SK-N-SH (cell line): ENCODE measurements around the gene BBOX1. TPM values are rescaled to one million over a fixed set of nuclear protein-coding genes. Genes with fewer than 3 reads are reported as not detected.

ENCODE experiments used
- CTCF ChIA-PET: fragments of 300-600, 350-600 bp; formaldehyde crosslinking; extraction: SDS; loops from one replicate; lab custom pipeline; 2021; lab: Yijun Ruan, JAX
- POLR2A ChIA-PET: fragments of 350-600 bp; sonication (Branson Sonifier 250); formaldehyde crosslinking; extraction: SDS; loops from one replicate; lab custom pipeline; 2020; ENCODE audit warnings: antibody characterized with exemption, inconsistent platforms; lab: Yijun Ruan, JAX
- DNase-seq: peaks from one replicate; pipeline ENCODE4 v3.0.0; 2012
- H2AFZ ChIP-seq: fragments of 200-600 bp; sonication (generic); 2 replicates; pipeline ENCODE4 v1.8.1; 2016; ENCODE audit warnings: antibody characterized with exemption, mild to moderate bottlenecking, low read depth
- H3F3A ChIP-seq: fragments of 200-600 bp; sonication (generic); replicated peaks from 2 replicates; pipeline ENCODE3; 2016; ENCODE audit warnings: antibody characterized with exemption, mild to moderate bottlenecking; ENCODE audit not compliant: insufficient read depth
- H3K27ac ChIP-seq, 2 experiments: fragments of 200-500 bp in 1 of 2; fragments of 200-600 bp in 1 of 2; sonication (Bioruptor generic) in 1 of 2; sonication (generic), shearing (Covaris generic) in 1 of 2; 2 replicates each; pipeline versions ENCODE4 v1.5.1 to v1.6.1; 2014 to 2016; ENCODE audit warnings: low read depth in 2 of 2, inconsistent platforms in 1 of 2, low read length in 1 of 2, mild to moderate bottlenecking in 1 of 2, mixed read lengths in 1 of 2
- H3K27me3 ChIP-seq: fragments of 200-600 bp; sonication (generic), shearing (Covaris generic); 2 replicates; pipeline ENCODE4 v1.6.1; 2016; ENCODE audit warnings: mixed run types; ENCODE audit not compliant: insufficient read depth
- H3K36me3 ChIP-seq, 2 experiments: fragments of 200-500 bp in 1 of 2; fragments of 200-600 bp in 1 of 2; sonication (Bioruptor generic) in 1 of 2; sonication (generic) in 1 of 2; replicated peaks in 1 of 2; 2 replicates each; pipeline versions ENCODE3 to v1.5.1; 2014 to 2016; ENCODE audit warnings: low read length in 1 of 2, mild to moderate bottlenecking in 1 of 2; ENCODE audit not compliant: insufficient read depth in 2 of 2, control insufficient read depth in 1 of 2
- H3K4me1 ChIP-seq, 2 experiments: fragments of 200-500 bp in 1 of 2; fragments of 200-600 bp in 1 of 2; sonication (Bioruptor generic) in 1 of 2; sonication (generic), shearing (Covaris generic) in 1 of 2; 2 replicates each; pipeline versions ENCODE4 v1.5.1 to v1.6.1; 2014 to 2016; ENCODE audit warnings: low read depth in 1 of 2, low read length in 1 of 2, mixed run types in 1 of 2; ENCODE audit not compliant: insufficient read depth in 2 of 2, control insufficient read depth in 1 of 2
- H3K4me2 ChIP-seq: fragments of 200-600 bp; sonication (generic), shearing (Covaris generic); 2 replicates; pipeline ENCODE4 v1.6.1; 2017; ENCODE audit warnings: mixed run types
- H3K4me3 ChIP-seq, 2 experiments: fragments of 200-500 bp in 1 of 2; fragments of 200-600 bp in 1 of 2; sonication (Bioruptor generic) in 1 of 2; sonication (generic), shearing (Covaris generic) in 1 of 2; 2 replicates each; pipeline versions ENCODE4 v1.5.1 to v1.8.1; 2014 to 2016; ENCODE audit warnings: low read depth in 2 of 2, inconsistent platforms in 1 of 2, low read length in 1 of 2, mild to moderate bottlenecking in 1 of 2, mixed read lengths in 1 of 2, moderate library complexity in 1 of 2
- H3K79me2 ChIP-seq: fragments of 200-600 bp; sonication (generic); 2 replicates; pipeline ENCODE4 v1.8.1; 2017; ENCODE audit warnings: mild to moderate bottlenecking; ENCODE audit not compliant: insufficient read depth
- H3K9ac ChIP-seq: fragments of 200-600 bp; sonication (generic); 2 replicates; pipeline ENCODE4 v1.6.1; 2017; ENCODE audit warnings: mixed run types
- H3K9me2 ChIP-seq: fragments of 200-600 bp; sonication (generic); 2 replicates; pipeline ENCODE4 v1.6.1; 2017; ENCODE audit warnings: mixed run types
- H3K9me3 ChIP-seq: fragments of 200-600 bp; sonication (generic); 2 replicates; pipeline ENCODE4 v1.6.1; 2017; ENCODE audit warnings: mixed run types, mild to moderate bottlenecking, moderate library complexity
- H4K20me1 ChIP-seq: fragments of 200-600 bp; sonication (generic); 2 replicates; pipeline ENCODE4 v1.6.1; 2017; ENCODE audit warnings: mild to moderate bottlenecking, mixed run types; ENCODE audit not compliant: insufficient read depth
- FOXM1 ChIP-seq: IDR thresholded peaks from 2 replicates; pipeline ENCODE4 v1.4.0; 2012; ENCODE audit warnings: low read depth, mild to moderate bottlenecking
- GABPA ChIP-seq: IDR thresholded peaks from 2 replicates; pipeline ENCODE4 v1.4.0; 2012; ENCODE audit warnings: low read depth, mild to moderate bottlenecking
- GATA2 ChIP-seq: sonication (generic); formaldehyde crosslinking; IDR thresholded peaks from 2 replicates; pipeline ENCODE4 v1.5.0; 2020; ENCODE audit warnings: mild to moderate bottlenecking, missing genetic modification reagents
- JUND ChIP-seq: IDR thresholded peaks from 2 replicates; pipeline ENCODE4 v1.4.0; 2012
- NFIC ChIP-seq: IDR thresholded peaks from 2 replicates; pipeline ENCODE4 v1.4.0; 2012; ENCODE audit warnings: borderline replicate concordance
- POLR2AphosphoS5 ChIP-seq: IDR thresholded peaks from 2 replicates; pipeline ENCODE4 v1.6.1; 2012; ENCODE audit warnings: low read depth, low read length
- RCOR1 ChIP-seq: fragments of 150-350 bp; IDR thresholded peaks from 2 replicates; pipeline ENCODE4 v1.6.1; 2017; ENCODE audit warnings: antibody characterized with exemption, low read length
- RFX5 ChIP-seq: IDR thresholded peaks from 2 replicates; pipeline ENCODE4 v1.6.1; 2012; ENCODE audit warnings: mild to moderate bottlenecking, improper control_type of control experiment, low read length
- RXRA ChIP-seq: IDR thresholded peaks from 2 replicates; pipeline ENCODE4 v1.4.0; 2012; ENCODE audit warnings: low read depth, mild to moderate bottlenecking, borderline replicate concordance
- SIN3A ChIP-seq: IDR thresholded peaks from 2 replicates; pipeline ENCODE4 v1.6.1; 2012; ENCODE audit warnings: low read depth, mild to moderate bottlenecking, low read length, moderate library complexity, borderline replicate concordance
- WGBS: methylation state at CpG from one replicate; pipeline ENCODE4 v1.1.6; 2017; ENCODE audit warnings: low lambda C conversion rate; 5-methylcytosine and 5-hydroxymethylcytosine counted together
- polyA plus RNA-seq, 3 experiments: library from polyadenylated mRNA; depleted of rRNA; stranded (reverse); fragments of >200 nt; gene quantifications; 2 replicates each; pipeline ENCODE4 v1.2.3, GENCODE V29; 2012
- TF ChIP-seq, protein P1 (sequence below): IDR thresholded peaks from 2 replicates; pipeline ENCODE4 v1.6.1; 2012; ENCODE audit warnings: mild to moderate bottlenecking, low read depth, low read length, moderate library complexity
- TF ChIP-seq, protein P2 (sequence below): fragments of 150-350 bp; IDR thresholded peaks from 2 replicates; pipeline ENCODE4 v1.6.1; 2016; ENCODE audit warnings: mild to moderate bottlenecking, low read depth, low read length
- TF ChIP-seq, protein P3 (sequence below): fragments of 150-350 bp; IDR thresholded peaks from 2 replicates; pipeline ENCODE4 v1.6.1; 2017; ENCODE audit warnings: antibody characterized with exemption, low read length, low read depth, borderline replicate concordance
- TF ChIP-seq, protein P4 (sequence below): IDR thresholded peaks from 2 replicates; pipeline ENCODE4 v1.4.0; 2012; ENCODE audit warnings: low read depth, borderline replicate concordance
- TF ChIP-seq, protein P5 (sequence below): fragments of 200-600 bp; sonication (generic); IDR thresholded peaks from 2 replicates; pipeline ENCODE4 v1.6.1; 2017; ENCODE audit warnings: antibody characterized with exemption, mild to moderate bottlenecking, moderate library complexity
- TF ChIP-seq, protein P6 (sequence below): IDR thresholded peaks from 2 replicates; pipeline ENCODE4 v1.4.0; 2012; ENCODE audit warnings: low read depth, borderline replicate concordance

BBOX1 gene
- polyA plus RNA-seq, 1 of the 3 experiments (the other 2 are of a cell fraction), result 0.02 TPM

DNA sequence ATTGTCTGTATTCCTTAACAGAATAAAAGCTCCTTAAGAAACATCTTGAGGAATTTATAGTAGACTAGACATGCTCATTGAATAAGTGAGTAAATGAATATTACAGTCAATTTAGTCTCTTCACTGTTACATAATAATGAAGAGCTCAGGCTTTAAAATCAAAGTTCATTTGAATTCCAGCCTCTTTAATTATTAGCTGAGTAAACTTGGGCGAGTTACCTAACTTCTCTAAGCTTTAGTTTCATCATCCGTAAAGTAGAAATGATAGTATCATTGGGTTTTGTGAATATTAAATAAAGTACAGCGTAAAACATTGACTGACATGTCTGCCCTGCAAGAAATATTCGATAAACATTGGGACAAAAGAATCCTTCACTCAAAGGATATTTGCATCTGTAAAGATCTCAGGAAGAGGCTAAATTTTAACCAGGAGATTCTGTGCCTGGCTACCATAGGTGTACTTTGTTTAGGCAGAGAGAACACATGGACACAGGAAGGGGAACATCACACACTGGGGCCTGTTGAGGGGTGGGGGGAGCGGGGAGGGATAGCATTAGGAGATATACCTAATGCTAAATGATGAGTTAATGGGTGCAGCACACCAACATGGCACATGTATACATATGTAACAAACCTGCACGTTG, 15.2 kb upstream of the BBOX1 start:
- no peaks in the 10 kb centered on the region for H3K36me3 ChIP-seq
- H3K27ac ChIP-seq, result no peak overlapping the region
- H3K9me3 ChIP-seq, result no peaks in the 10 kb centered on the region
- no peak overlapping the region for H3K4me2 ChIP-seq
- ChIA-PET CTCF (interaction anchor here (0.6 kb wide), 1 partner anchor 28 kb away, joined by 3 read pairs; no protein-coding TSS in a partner anchor), POLR2A (no interaction called here)
- 80% methylated on average over 6 of the region's 6 CpGs for WGBS
- H3K9ac ChIP-seq, result no peak overlapping the region
- H3K4me1 ChIP-seq, result peaks cover 0 to 12% of the 10 kb centered on the region in 2 experiments; a peak in 2 of 4 replicates
- no peak overlapping the region for H3K4me3 ChIP-seq
- H3K79me2 ChIP-seq, result no peaks in the 10 kb centered on the region
- no peak for DNase-seq
- no peaks in the 10 kb centered on the region for H3K27me3 ChIP-seq
- TF ChIP-seq, protein P1, sequence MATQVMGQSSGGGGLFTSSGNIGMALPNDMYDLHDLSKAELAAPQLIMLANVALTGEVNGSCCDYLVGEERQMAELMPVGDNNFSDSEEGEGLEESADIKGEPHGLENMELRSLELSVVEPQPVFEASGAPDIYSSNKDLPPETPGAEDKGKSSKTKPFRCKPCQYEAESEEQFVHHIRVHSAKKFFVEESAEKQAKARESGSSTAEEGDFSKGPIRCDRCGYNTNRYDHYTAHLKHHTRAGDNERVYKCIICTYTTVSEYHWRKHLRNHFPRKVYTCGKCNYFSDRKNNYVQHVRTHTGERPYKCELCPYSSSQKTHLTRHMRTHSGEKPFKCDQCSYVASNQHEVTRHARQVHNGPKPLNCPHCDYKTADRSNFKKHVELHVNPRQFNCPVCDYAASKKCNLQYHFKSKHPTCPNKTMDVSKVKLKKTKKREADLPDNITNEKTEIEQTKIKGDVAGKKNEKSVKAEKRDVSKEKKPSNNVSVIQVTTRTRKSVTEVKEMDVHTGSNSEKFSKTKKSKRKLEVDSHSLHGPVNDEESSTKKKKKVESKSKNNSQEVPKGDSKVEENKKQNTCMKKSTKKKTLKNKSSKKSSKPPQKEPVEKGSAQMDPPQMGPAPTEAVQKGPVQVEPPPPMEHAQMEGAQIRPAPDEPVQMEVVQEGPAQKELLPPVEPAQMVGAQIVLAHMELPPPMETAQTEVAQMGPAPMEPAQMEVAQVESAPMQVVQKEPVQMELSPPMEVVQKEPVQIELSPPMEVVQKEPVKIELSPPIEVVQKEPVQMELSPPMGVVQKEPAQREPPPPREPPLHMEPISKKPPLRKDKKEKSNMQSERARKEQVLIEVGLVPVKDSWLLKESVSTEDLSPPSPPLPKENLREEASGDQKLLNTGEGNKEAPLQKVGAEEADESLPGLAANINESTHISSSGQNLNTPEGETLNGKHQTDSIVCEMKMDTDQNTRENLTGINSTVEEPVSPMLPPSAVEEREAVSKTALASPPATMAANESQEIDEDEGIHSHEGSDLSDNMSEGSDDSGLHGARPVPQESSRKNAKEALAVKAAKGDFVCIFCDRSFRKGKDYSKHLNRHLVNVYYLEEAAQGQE, result no peak
- TF ChIP-seq, protein P2, sequence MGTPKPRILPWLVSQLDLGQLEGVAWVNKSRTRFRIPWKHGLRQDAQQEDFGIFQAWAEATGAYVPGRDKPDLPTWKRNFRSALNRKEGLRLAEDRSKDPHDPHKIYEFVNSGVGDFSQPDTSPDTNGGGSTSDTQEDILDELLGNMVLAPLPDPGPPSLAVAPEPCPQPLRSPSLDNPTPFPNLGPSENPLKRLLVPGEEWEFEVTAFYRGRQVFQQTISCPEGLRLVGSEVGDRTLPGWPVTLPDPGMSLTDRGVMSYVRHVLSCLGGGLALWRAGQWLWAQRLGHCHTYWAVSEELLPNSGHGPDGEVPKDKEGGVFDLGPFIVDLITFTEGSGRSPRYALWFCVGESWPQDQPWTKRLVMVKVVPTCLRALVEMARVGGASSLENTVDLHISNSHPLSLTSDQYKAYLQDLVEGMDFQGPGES, result no peak
- TF ChIP-seq, protein P3, sequence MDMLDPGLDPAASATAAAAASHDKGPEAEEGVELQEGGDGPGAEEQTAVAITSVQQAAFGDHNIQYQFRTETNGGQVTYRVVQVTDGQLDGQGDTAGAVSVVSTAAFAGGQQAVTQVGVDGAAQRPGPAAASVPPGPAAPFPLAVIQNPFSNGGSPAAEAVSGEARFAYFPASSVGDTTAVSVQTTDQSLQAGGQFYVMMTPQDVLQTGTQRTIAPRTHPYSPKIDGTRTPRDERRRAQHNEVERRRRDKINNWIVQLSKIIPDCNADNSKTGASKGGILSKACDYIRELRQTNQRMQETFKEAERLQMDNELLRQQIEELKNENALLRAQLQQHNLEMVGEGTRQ, result no peak
- TF ChIP-seq SIN3A (no peak), RXRA (no peak), FOXM1 (no peak), POLR2AphosphoS5 (no peak), RCOR1 (no peak), RFX5 (no peak), GATA2 (CRISPR knock-in tag) (no peak), NFIC (no peak), GABPA (no peak), JUND (no peak)
- TF ChIP-seq, protein P4, sequence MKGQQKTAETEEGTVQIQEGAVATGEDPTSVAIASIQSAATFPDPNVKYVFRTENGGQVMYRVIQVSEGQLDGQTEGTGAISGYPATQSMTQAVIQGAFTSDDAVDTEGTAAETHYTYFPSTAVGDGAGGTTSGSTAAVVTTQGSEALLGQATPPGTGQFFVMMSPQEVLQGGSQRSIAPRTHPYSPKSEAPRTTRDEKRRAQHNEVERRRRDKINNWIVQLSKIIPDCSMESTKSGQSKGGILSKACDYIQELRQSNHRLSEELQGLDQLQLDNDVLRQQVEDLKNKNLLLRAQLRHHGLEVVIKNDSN, result no peak
- TF ChIP-seq, protein P5, sequence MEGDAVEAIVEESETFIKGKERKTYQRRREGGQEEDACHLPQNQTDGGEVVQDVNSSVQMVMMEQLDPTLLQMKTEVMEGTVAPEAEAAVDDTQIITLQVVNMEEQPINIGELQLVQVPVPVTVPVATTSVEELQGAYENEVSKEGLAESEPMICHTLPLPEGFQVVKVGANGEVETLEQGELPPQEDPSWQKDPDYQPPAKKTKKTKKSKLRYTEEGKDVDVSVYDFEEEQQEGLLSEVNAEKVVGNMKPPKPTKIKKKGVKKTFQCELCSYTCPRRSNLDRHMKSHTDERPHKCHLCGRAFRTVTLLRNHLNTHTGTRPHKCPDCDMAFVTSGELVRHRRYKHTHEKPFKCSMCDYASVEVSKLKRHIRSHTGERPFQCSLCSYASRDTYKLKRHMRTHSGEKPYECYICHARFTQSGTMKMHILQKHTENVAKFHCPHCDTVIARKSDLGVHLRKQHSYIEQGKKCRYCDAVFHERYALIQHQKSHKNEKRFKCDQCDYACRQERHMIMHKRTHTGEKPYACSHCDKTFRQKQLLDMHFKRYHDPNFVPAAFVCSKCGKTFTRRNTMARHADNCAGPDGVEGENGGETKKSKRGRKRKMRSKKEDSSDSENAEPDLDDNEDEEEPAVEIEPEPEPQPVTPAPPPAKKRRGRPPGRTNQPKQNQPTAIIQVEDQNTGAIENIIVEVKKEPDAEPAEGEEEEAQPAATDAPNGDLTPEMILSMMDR, result no peak
- TF ChIP-seq, protein P6, sequence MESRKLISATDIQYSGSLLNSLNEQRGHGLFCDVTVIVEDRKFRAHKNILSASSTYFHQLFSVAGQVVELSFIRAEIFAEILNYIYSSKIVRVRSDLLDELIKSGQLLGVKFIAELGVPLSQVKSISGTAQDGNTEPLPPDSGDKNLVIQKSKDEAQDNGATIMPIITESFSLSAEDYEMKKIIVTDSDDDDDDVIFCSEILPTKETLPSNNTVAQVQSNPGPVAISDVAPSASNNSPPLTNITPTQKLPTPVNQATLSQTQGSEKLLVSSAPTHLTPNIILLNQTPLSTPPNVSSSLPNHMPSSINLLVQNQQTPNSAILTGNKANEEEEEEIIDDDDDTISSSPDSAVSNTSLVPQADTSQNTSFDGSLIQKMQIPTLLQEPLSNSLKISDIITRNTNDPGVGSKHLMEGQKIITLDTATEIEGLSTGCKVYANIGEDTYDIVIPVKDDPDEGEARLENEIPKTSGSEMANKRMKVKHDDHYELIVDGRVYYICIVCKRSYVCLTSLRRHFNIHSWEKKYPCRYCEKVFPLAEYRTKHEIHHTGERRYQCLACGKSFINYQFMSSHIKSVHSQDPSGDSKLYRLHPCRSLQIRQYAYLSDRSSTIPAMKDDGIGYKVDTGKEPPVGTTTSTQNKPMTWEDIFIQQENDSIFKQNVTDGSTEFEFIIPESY, result no peak
- H2AFZ ChIP-seq, result no peak overlapping the region
- no peaks in the 10 kb centered on the region for H3K9me2 ChIP-seq
- no peaks in the 10 kb centered on the region for H3F3A ChIP-seq
- no peaks in the 10 kb centered on the region for H4K20me1 ChIP-seq
